Muscle of arm (tissue), 12 donors: ENCODE data around the gene FLVCR2. TPM values are rescaled to one million over a fixed set of nuclear protein-coding genes. Genes with fewer than 3 reads are reported as not detected.
"Not testable (repeated sequence)": the region's sequence is repeated elsewhere in the genome, so short reads cannot be mapped to it uniquely, and the experiment has no call there.

Experiments
- DNase-seq: peaks from one replicate; pipeline ENCODE4 v3.0.0-alpha.2; 2013
- polyA plus RNA-seq, 12 donors: library from polyadenylated mRNA; unstranded; fragments of 120-200 nt; gene quantifications; one replicate each; pipeline ENCODE4 v1.2.1, GENCODE V29; 2013; ENCODE audit not compliant: insufficient read length in 12 of 12

The FLVCR2 gene
- polyA plus RNA-seq, 12 donors, result 9.1 to 41.7 (median 12.9) TPM; not detected in 1

DNA sequence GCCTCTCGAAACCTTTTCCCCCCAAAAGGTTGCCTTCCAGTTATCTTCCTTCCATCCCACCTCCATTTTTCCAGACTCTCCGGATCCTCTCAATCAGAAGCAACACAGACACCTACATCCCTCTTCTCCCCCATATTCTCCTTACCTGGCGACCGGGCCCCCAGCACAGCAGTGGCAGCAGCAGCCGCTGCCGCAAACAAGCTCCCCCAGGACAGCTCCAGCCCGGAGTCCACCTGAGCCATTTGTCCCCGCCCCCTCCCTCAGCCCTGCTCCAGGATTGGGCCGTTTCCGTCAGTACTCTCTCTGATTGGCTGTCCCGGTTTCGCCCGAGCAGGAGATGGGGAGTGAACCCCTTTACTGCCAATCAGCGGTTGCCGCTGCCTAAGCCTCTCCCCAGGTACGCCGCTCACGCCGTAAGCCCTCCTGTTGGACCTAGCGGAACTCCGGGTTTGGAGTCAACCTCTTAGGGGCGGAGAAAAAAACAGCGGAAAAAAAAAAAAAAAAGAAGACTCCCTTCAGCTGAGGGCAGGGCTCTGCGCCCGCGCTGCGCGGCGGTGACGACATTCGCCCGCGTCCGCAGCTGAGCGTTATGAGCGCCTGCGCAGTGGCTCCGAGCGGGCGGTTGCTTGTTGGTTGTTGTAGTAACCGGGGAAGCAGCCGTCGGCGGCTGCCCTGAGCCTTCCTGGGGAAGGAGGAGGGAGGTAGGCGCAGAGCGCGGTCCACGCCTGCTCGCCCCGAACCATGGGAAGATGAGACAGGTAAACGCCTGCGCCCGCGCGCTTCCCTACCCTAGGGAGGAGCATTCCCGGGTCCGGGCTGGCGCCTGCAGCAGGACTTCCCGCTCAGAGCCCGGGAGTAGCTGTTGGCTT lies 82.4 kb downstream of the FLVCR2 start, which contains the start of the genes ERG28 and TTLL5:
Gene ERG28 (minus strand): TSS at position 247 of the 869 bp plus-strand sequence. CDS start 3,374 bp downstream, outside the sequence.
Gene TTLL5 (plus strand): TSS at position 617 of the 869 bp plus-strand sequence. CDS start 1,904 bp downstream, outside the sequence.
- DNase-seq, result peak; percentile 96

DNA sequence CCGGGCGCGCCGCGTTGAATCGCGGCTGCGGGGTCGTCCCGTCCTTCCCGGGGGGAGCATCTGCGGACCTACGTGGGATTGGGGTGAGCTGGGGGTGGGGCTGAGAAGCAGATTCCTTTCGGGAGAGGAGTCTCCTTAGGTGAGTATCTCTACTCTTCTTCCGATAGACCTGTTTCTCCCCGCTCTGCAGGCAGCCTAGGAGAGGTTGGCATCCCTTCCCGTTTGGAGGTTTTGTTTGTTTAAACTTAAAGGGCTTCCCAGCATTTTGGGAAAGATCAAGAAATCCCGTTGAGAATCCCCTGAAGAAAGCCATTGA lies 83.0 kb downstream of the FLVCR2 start:
- DNase-seq, result no peak

DNA sequence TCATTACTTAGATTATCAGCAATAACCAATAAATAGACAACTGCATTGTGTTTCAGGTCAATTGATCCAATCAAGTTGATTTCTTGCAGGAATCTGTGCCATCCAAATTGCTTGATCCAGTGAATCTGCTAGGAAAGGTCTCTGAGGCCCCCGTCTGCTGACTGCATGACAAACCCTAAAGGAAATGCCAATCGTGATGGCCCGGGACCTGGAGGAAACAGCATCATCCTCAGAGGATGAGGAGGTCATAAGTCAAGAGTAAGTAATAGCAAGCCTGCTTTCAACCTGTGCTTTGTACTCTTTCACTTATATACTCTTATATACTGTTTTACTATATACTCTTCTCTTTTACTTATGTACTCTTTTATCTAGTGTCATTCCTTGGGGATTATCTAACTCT lies 84.5 kb downstream of the FLVCR2 start:
- no peak for DNase-seq

DNA sequence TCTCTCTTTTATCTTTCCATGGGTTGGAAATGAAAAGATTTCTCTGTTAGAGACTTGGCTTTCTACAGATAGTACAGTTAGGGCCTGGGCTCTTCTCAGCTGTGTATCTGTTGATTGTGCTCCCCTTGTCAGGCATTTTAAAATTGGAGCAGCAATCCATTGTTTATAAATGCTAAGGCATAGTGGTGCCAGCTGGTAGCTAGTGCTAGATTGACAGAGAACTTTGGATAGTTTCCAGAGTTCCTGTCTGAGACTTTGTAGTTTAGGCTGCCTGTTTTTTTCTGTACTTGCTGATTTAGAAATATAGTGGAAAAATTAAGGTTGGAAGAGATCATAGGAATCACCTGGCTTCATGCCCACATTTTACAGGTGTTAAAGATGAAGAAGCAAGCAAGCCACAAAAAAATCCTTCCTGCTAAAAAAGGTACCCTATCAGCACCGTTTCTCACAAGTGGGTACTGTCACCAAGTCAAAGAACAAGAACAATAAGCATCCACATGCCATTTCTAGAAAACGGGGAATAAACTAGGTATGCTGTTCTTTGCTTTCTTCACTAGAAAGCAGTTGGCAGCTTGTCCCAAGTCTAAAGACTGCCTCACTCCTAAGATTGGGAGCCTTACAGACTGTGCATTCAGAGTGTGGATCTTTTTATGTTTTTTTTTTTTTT lies 88.8 kb downstream of the FLVCR2 start:
- no peak for DNase-seq

DNA sequence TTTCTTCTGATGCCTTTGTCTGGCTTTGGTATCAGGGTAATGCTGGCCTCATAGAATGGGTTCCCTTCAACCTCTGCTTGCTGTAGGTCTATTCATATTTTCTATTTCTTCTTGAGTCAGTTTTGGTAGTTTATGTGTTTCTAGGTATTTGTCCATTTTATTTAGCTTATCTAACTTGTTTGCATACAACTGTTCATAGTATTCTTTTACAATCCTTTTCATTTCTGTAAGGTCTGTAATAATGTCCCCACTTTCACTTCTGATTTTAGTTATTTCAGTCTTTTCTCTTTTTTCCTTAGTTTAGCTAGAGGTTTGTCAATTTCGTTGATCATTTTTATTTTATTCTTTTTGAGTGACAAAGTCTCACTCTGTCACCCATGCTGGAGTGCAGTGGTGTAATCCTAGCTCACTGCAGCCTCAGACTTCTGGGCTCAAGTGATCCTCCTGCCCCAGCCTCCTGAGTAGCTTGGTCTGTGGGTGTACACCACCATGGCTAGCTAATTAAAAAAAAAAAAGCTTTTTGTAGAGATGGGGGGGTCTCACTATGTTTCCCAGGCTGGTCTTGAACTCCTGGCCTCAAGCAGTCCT lies 94.3 kb downstream of the FLVCR2 start:
- DNase-seq, result no peak

DNA sequence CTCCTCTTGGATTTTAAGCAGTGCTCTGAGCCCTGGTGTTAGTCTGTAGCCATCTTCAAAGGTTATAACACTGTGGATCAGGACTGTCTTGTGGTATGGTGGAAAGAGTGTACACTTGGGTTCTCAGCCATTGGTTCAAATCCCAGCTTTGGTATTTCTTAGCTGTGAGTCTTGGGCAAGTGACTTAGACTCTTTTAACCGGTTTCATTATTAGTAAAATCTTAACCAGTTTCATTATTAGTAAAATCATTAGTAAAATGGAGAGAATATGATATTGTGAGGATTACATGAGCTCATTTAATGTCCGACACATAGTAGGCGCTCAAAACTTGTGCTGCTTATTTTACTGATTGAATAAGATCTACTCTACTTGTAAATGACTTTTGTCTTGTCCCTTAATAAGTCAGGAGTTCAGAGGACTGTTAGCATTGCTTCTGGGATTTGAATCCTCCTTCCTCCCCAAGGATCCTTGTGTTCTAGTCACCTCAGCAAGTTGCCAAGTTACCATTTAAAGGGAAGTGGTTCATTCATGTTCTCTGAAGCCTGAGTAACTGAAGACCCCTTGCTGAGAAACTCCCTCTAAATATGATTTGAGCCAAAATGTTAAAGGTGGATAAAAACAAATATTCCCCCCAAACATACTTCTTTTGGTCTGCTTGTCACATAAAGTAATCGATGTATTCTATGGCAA lies 95.1 kb downstream of the FLVCR2 start:
- DNase-seq, result no peak

DNA sequence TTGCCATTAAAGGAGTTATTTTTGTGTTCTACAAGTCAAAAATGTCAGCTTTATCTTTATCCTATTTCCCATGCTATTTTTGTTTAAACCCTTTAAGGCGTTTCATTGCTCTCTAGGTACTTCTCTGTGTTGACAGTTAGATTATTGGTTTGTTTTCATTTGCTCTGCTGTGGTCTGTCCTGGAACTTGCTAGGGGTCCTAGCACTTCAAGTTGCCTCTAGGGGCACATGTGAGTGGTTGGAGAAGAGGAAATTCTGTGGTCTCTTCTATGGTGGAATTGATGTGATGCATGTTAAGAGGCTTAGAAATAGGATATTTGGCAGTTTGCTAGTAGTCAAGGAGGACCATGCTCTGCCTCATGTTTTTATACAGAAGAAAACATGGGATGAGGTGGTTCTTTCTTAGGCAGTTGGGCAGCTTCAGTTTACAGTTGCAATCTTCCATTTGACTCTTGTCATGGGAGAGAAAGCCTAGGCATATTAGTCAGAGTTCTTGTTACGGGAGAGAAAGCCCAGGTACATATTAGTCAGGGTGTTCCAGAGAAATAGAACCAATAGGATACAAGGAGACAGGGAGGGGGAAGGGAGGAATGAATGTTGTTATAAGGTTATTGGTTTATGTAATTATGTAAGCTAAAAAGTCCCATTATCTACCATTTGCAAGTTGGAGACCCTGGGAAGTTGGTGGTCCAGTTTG lies 97.0 kb downstream of the FLVCR2 start:
- no peak for DNase-seq

DNA sequence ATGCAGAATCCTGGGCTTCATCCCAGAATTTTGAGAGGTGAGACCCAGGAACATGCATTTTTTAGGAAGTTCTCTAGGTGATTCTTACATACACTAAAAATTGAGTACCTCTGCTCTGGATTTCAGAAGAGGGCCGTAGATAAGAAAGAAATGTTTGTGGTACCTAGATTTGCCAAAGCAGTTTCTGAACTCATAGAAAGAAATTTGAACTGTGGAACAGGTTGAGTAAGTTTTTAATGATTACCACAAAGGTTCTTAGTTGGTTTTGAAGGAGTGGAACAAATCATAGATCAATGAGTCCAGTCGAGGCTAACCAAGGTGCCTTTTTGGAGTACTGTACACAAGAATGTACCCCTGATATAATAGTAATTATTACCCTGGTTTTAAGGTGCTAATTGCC lies 107.5 kb downstream of the FLVCR2 start:
- DNase-seq, result no peak

DNA sequence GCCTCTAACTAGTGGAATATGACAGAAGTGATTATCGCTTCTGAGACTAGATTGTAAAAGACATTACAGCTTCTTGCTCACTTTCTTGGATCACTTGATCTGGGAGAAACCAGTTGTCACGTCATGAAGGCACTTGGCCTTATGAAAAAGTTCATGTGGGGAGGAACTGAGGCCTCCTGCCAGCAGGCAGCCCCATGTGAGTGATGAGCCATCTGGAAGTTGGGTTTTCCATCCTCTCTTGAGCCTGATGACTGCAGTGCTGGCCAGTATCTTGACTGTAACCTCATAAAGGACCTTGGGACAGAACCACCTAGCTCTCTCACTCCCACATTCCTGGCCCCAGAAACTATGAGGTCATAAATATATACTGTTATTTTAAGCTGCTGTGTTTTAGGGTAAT lies 110.6 kb downstream of the FLVCR2 start:
- DNase-seq, result peak; percentile 84

DNA sequence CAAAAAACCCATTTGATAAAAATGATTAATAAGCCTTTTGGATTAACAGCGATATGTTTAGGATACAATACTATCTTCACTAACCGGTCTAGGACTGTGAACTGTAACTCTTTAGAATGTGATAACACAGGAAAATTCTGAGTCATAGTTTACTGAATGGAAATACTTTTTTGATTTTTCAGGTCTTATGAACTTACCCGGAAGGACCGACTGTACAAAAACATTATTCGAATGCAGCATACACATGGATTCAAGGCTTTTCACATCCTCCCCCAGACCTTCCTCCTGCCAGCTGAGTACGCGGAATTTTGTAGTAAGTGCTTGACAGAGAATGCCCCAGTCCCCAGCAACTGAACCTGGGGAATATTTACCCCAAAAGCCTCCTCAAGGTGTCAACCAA lies 111.6 kb downstream of the FLVCR2 start:
- no peak for DNase-seq

DNA sequence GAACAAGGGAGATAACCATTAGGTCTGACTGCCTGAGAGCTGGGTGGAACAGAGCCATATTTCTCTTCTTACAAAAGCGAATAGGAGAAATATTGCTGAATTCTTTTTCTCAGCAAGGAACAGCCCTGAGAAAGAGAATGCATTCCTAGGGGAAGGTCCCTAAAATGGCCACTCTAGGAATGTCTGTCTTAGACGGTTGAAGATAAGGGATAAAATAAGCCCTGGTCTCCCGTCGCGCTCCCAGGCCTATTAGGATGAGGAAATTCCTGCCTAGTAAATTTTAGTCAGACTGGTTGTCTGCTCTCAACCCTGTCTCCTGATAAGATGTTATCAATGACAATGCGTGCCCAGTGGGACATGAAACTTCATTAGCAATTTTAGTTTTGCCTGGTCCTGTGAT lies 116.6 kb downstream of the FLVCR2 start:
- DNase-seq, result not testable (repeated sequence)

DNA sequence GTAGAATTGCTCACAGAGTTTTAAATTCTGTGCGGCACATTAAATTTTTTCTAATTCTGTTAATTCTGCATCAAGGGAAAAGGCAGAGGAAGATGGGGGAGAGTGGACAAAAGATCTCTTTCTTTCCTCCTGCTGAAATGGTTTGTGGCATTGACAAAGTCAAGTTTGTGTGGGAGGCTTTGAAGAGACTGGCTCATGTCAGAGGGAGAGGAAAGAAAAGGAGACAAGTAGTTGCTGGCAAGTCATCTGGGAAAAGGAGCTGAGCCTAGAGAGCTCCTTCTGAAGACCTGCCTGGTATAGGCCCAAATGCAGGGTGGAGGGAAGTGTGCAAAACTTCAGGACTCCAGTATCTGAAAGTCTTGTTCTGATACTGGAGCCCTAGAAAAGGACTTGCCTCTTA lies 119.0 kb downstream of the FLVCR2 start:
- DNase-seq, result no peak

Other genes with a start within 250 kb of the FLVCR2 start
- gene JDP2, start 150.6 kb upstream of the FLVCR2 start, polyA plus RNA-seq, result 10 to 100 TPM in 11 of 12 donors, not detected in 1; 35.1 to 60.5 (median 47.5) TPM
- 1 to 10 TPM in 2 of 12 donors, under 1 TPM in 7, not detected in 3; 0.19 to 1.3 (median 0.31) TPM for gene BATF, start 56.2 kb upstream of the FLVCR2 start, polyA plus RNA-seq
- 10 to 100 TPM in 10 of 12 donors, 1 to 10 TPM in 1, not detected in 1; 9.9 to 16.8 (median 11.9) TPM for gene ERG28, start 82.3 kb downstream of the FLVCR2 start, polyA plus RNA-seq
- 10 to 100 TPM in 11 of 12 donors, not detected in 1; 14.1 to 40.5 (median 17.2) TPM for gene TTLL5, start 82.6 kb downstream of the FLVCR2 start, polyA plus RNA-seq